Neural cell (in vitro differentiated cells): ENCODE data around the gene ARF1.

Source experiments
- EZH2 ChIP-seq: fragments of 200-600, 300-800 bp; shearing (Covaris generic), sonication (generic); IDR thresholded peaks from 2 replicates; pipeline ENCODE4 v1.6.1; 2014; ENCODE audit warnings: antibody characterized with exemption, low read length, borderline replicate concordance, mild to moderate bottlenecking; ENCODE audit not compliant: insufficient read depth, poor library complexity, severe bottlenecking
- MXI1 ChIP-seq: fragments of 450-650 bp; conservative IDR thresholded peaks from 2 replicates; pipeline ENCODE4 v1.6.1; 2014; ENCODE audit warnings: antibody characterized with exemption, mild to moderate bottlenecking; ENCODE audit not compliant: poor library complexity, severe bottlenecking
- RAD21 ChIP-seq: fragments of 450-650 bp; conservative IDR thresholded peaks from 2 replicates; pipeline ENCODE4 v1.6.1; 2014; ENCODE audit warnings: antibody characterized with exemption, mild to moderate bottlenecking, moderate library complexity
- TF ChIP-seq, protein P1 (sequence below): fragments of 450-650 bp; IDR thresholded peaks from 2 replicates; pipeline ENCODE4 v1.5.1; 2014; ENCODE audit warnings: antibody characterized with exemption, mild to moderate bottlenecking, moderate library complexity; ENCODE audit not compliant: poor library complexity, severe bottlenecking

DNA sequence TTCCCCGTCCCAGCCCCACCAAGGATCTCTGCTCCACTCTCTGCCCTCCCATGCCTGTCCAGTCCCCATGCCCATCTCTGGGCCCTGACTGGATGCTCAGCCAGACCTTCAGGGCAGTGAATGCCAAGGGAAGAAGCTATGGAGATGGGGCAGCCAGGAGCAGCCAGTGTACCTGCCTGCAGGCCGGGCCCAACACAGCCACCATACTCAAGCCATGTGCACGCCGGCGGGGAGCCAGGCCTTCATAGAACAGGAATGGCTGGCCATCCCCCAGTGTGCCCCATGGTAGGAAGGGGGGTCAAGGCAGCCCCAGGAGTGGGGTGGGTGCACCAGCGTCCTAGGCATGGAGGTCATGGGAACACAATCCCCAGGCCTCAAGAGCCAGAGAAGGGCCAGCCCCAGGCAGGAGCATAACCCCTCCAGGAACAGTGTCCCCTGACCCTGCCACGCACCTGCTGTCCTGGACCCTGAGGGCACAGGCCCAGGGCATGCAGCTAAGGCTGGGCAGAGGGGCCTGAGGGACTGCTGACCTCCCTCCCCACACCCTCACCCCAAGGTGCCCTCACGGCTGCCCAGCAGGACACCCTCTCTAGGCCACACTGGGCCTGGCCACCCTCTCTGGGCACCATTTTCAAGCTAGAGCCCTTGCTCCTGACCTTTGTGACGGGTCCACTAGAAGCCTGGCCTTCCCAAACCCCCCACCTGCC is 20.3 kb upstream of the ARF1 start:
- TF ChIP-seq, protein P1, sequence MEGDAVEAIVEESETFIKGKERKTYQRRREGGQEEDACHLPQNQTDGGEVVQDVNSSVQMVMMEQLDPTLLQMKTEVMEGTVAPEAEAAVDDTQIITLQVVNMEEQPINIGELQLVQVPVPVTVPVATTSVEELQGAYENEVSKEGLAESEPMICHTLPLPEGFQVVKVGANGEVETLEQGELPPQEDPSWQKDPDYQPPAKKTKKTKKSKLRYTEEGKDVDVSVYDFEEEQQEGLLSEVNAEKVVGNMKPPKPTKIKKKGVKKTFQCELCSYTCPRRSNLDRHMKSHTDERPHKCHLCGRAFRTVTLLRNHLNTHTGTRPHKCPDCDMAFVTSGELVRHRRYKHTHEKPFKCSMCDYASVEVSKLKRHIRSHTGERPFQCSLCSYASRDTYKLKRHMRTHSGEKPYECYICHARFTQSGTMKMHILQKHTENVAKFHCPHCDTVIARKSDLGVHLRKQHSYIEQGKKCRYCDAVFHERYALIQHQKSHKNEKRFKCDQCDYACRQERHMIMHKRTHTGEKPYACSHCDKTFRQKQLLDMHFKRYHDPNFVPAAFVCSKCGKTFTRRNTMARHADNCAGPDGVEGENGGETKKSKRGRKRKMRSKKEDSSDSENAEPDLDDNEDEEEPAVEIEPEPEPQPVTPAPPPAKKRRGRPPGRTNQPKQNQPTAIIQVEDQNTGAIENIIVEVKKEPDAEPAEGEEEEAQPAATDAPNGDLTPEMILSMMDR = no peak
- TF ChIP-seq MXI1 = no peak
- no peak for TF ChIP-seq EZH2
- TF ChIP-seq RAD21 = no peak
